ENCODE measurements around the gene OR56B4. TPM values are rescaled to one million over a fixed set of nuclear protein-coding genes. Genes with fewer than 3 reads are reported as not detected.

The OR56B4 gene
- total RNA-seq, 1 donor from 2014 or later: 1.7 TPM

- DNase-seq (ENCODE audit: low spot score): no peak
Measured at GRCh38 chr11:6151117-6151516, 43.6 kb downstream of the OR56B4 start.

GRCh38 chr11:6152126-6152525, 44.6 kb downstream of the OR56B4 start:
- no peak for DNase-seq (ENCODE audit: low spot score)

GRCh38 chr11:6156628-6157359, 49.3 kb downstream of the OR56B4 start:
- DNase-seq (ENCODE audit: low spot score): no peak

Other genes starting within 250 kb of the OR56B4 start
- gene OR52E8, start 250.0 kb upstream of the OR56B4 start, total RNA-seq (ENCODE audit: insufficient read depth, low replicate concordance): 1.9 TPM
- 4.6 TPM for gene OR52E4, start 227.1 kb upstream of the OR56B4 start, total RNA-seq (ENCODE audit: insufficient read depth, low replicate concordance)
- 0.96 TPM for gene OR52E5, start 214.5 kb upstream of the OR56B4 start, total RNA-seq (ENCODE audit: insufficient read depth, low replicate concordance)
- gene OR56A3, start 165.4 kb upstream of the OR56B4 start, total RNA-seq (ENCODE audit: insufficient read depth, low replicate concordance): 2.6 TPM
- gene OR56A5, start 139.2 kb upstream of the OR56B4 start, total RNA-seq (ENCODE audit: insufficient read depth, low replicate concordance): 5.5 TPM
- gene OR52L1, start 120.7 kb upstream of the OR56B4 start, total RNA-seq (ENCODE audit: insufficient read depth, low replicate concordance): 3.4 TPM
- 2.4 TPM for gene OR56A4, start 100.7 kb upstream of the OR56B4 start, total RNA-seq (ENCODE audit: insufficient read depth, low replicate concordance)
- gene OR56A1, start 76.9 kb upstream of the OR56B4 start, total RNA-seq (ENCODE audit: insufficient read depth, low replicate concordance): 2.2 TPM
- not detected for gene OR52B2, start 62.6 kb downstream of the OR56B4 start, total RNA-seq (ENCODE audit: insufficient read depth, low replicate concordance)
- gene OR52W1, start 91.5 kb downstream of the OR56B4 start, total RNA-seq (ENCODE audit: insufficient read depth, low replicate concordance): not detected
- gene C11orf42, start 97.9 kb downstream of the OR56B4 start, total RNA-seq (ENCODE audit: insufficient read depth, low replicate concordance): not detected
- 11.6 TPM for gene FHIP1B, start 127.0 kb downstream of the OR56B4 start, total RNA-seq (ENCODE audit: insufficient read depth, low replicate concordance)
- not detected for gene CNGA4, start 131.4 kb downstream of the OR56B4 start, total RNA-seq (ENCODE audit: insufficient read depth, low replicate concordance)
- not detected for gene CCKBR, start 152.2 kb downstream of the OR56B4 start, total RNA-seq (ENCODE audit: insufficient read depth, low replicate concordance)
- 177 TPM for gene CAVIN3, start 212.8 kb downstream of the OR56B4 start, total RNA-seq (ENCODE audit: insufficient read depth, low replicate concordance)

Measured in umbilical cord (tissue), 2 donors.